ENCODE measurements around the gene IPO11. TPM values are rescaled to one million over a fixed set of nuclear protein-coding genes. Genes with fewer than 3 reads are reported as not detected.

Gene IPO11
- total RNA-seq (2014; rRNA removed; shearing (Covaris generic)) (62.3 and 64.7 TPM in 2 replicates), polyA plus RNA-seq (2016; fragmentation: Nextera tagmentation; extraction: Ambion mirVana) (18.7 and 19.4 TPM in 2 replicates)
- long read RNA-seq, partial matches to known transcripts = 3 of 4 reads
- long read RNA-seq, other reads (novel, unspliced or antisense) = 1 of 4 reads

DNA sequence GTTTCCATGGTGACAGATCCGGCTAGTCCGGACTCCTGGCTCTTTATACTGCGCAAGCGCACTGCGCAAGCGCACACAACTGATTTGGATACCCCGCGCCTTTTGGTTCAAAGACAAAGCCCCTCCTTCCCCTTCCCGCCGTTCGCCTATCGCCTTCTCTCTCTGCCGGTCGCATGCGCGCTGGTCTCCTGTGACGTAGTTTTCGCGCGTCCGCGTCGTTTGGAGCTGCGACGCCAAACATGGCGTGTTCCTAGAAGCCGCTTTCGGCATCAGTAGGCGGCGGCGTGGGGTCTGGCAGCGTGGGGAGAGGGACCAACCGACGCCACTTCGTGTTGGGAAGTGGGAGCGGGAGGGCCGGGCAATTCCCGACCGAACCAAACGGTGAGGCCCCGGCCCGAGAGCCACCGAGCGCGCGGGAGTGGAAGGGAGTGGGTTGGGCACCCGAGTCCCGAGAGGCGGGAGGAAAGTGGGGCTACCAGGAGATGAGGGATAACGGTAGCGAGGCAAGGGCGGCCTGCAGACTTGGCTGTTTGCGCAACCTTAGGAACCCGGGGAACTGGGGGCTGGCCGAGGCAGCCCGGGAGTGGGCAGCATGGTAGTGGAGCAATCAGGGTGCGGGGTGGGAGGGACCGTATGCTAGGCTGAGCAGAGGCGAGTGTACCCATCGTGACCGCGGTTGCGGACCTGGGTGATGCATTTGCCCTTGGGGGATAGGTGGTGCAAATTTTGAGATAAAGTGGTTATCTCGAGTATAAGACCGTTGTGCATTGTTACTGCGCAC is at the start of gene IPO11:
TSS of gene IPO11 (plus strand) at position 215 of the 781 bp plus-strand sequence. CDS start 24,517 bp downstream, outside the sequence.
- peaks cover 50% of the 10 kb centered on the region for H3K79me2 ChIP-seq (replicated peaks; ENCODE audit: insufficient read depth)
- no peaks in the 10 kb centered on the region for H3K36me3 ChIP-seq (ENCODE audit: insufficient read depth)
- peaks cover 5% of the 10 kb centered on the region for H3K4me1 ChIP-seq (ENCODE audit: insufficient read depth)
- H4K20me1 ChIP-seq (replicated peaks; ENCODE audit: insufficient read depth) = peaks cover 11% of the 10 kb centered on the region; the same call in 1 of the 2 replicates
- Mint-ChIP-seq H3K9me3 (no peaks in the 10 kb centered on the region; the same call in 2 of the 3 replicates), H3K36me3 (ENCODE audit: low read depth) (no peaks in the 10 kb centered on the region), H3K4me1 (peaks cover 2% of the 10 kb centered on the region; the same call in 1 of the 3 replicates), H3K27ac (peak within 1 kb of the TSS; percentile 96), H3K27me3 (ENCODE audit: insufficient read depth, low read depth, poor library complexity) (peaks cover 8% of the 10 kb centered on the region), H3K4me3 (peak within 1 kb of the TSS; percentile 93)
- peak; percentile 99 for TF ChIP-seq CREB1 (CRISPR knock-in tag; IDR thresholded peaks at IDR 0.05; ENCODE audit: low read depth)
- TF ChIP-seq EZH2 (IDR thresholded peaks at IDR 0.05; ENCODE audit: low read depth, unreplicated experiment) = no peak
- TF ChIP-seq POLR2AphosphoS5 (IDR thresholded peaks at IDR 0.05; ENCODE audit: low read depth) = peak; percentile 88
- TF ChIP-seq STAT1 (IDR thresholded peaks at IDR 0.05; ENCODE audit: unreplicated experiment) = no peak
- TF ChIP-seq, protein P1, sequence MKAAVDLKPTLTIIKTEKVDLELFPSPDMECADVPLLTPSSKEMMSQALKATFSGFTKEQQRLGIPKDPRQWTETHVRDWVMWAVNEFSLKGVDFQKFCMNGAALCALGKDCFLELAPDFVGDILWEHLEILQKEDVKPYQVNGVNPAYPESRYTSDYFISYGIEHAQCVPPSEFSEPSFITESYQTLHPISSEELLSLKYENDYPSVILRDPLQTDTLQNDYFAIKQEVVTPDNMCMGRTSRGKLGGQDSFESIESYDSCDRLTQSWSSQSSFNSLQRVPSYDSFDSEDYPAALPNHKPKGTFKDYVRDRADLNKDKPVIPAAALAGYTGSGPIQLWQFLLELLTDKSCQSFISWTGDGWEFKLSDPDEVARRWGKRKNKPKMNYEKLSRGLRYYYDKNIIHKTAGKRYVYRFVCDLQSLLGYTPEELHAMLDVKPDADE (IDR thresholded peaks at IDR 0.05) = peak; percentile 88
- TF ChIP-seq EZH2phosphoT487 (IDR thresholded peaks at IDR 0.05; ENCODE audit: unreplicated experiment) = no peak
- H2AFZ ChIP-seq = peak within 1 kb of the TSS; percentile 6; the same call in 1 of the 2 replicates
- no peaks in the 10 kb centered on the region for H3F3A ChIP-seq (replicated peaks; ENCODE audit: low read depth)
- ATAC-seq (peak; percentile 94), DNase-seq (ENCODE audit: low spot score) (peak; percentile 100)
- peak within 1 kb of the TSS; percentile 65 for H3K4me3 ChIP-seq
- H3K27ac ChIP-seq (ENCODE audit: low read depth) = 0 out of 2 replicates have a peak within 1 kb of the TSS, but pooled peaks have one; percentile 18
- H3K9me2 ChIP-seq (ENCODE audit: insufficient read depth) = no peaks in the 10 kb centered on the region
- H3K4me2 ChIP-seq = peak within 1 kb of the TSS; percentile 82
- no peaks in the 10 kb centered on the region for H3K27me3 ChIP-seq (ENCODE audit: insufficient read depth)

DNA sequence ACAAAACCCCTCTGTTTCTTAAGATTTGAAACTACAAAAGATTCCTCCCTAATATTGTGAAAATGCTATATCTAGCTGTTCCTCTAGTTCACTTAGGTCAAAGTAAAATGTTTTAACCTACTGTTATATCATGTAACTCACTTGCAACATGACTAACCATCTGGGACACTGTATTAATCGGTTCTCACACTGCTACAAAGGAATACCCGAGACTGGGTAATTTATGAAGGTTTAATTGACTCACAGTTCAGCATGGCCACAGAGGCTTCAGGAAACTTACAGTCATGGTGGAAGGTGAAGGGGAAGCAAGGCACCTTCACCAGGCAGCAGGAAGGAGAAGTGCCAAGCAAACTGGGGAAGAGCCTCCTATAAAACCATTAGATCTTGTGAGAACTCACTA is 43.5 kb upstream of the IPO11 start:
- H3K79me2 ChIP-seq (replicated peaks; ENCODE audit: insufficient read depth) = no peaks in the 10 kb centered on the region
- H3K4me3 Mint-ChIP-seq = no peak overlapping the region
- H3K36me3 ChIP-seq (ENCODE audit: insufficient read depth) = peaks cover 29% of the 10 kb centered on the region
- H3K4me1 Mint-ChIP-seq = no peaks in the 10 kb centered on the region
- H3K27ac Mint-ChIP-seq = no peak overlapping the region
- no peaks in the 10 kb centered on the region for H3K27me3 ChIP-seq (ENCODE audit: insufficient read depth)
- no peaks in the 10 kb centered on the region for H3K4me1 ChIP-seq (ENCODE audit: insufficient read depth)
- peaks cover 10% of the 10 kb centered on the region; the same call in 1 of the 2 replicates for H4K20me1 ChIP-seq (replicated peaks; ENCODE audit: insufficient read depth)
- no peaks in the 10 kb centered on the region for H3K9me2 ChIP-seq (ENCODE audit: insufficient read depth)
- peaks cover 56% of the 10 kb centered on the region for H3K36me3 Mint-ChIP-seq (ENCODE audit: low read depth)
- H3K27me3 Mint-ChIP-seq (ENCODE audit: insufficient read depth, low read depth, poor library complexity) = peaks cover 1% of the 10 kb centered on the region
- no peak for DNase-seq (ENCODE audit: low spot score)
- H3F3A ChIP-seq (replicated peaks; ENCODE audit: low read depth) = no peaks in the 10 kb centered on the region
- H3K9me3 Mint-ChIP-seq = no peaks in the 10 kb centered on the region
- no peak for ATAC-seq
- H3K4me3 ChIP-seq = no peak overlapping the region
- no peak overlapping the region for H3K4me2 ChIP-seq
- no peak overlapping the region for H3K27ac ChIP-seq (ENCODE audit: low read depth)
- H2AFZ ChIP-seq = no peak overlapping the region
- TF ChIP-seq CREB1 (CRISPR knock-in tag; IDR thresholded peaks at IDR 0.05; ENCODE audit: low read depth) (no peak), EZH2phosphoT487 (IDR thresholded peaks at IDR 0.05; ENCODE audit: unreplicated experiment) (no peak), EZH2 (IDR thresholded peaks at IDR 0.05; ENCODE audit: low read depth, unreplicated experiment) (no peak), JUNB (IDR thresholded peaks at IDR 0.05; ENCODE audit: unreplicated experiment) (no peak), ZNF331 (CRISPR knock-in tag; IDR thresholded peaks at IDR 0.05; ENCODE audit: low read depth) (no peak), ZNF114 (CRISPR knock-in tag; IDR thresholded peaks at IDR 0.05) (no peak)
- TF ChIP-seq, protein P2, sequence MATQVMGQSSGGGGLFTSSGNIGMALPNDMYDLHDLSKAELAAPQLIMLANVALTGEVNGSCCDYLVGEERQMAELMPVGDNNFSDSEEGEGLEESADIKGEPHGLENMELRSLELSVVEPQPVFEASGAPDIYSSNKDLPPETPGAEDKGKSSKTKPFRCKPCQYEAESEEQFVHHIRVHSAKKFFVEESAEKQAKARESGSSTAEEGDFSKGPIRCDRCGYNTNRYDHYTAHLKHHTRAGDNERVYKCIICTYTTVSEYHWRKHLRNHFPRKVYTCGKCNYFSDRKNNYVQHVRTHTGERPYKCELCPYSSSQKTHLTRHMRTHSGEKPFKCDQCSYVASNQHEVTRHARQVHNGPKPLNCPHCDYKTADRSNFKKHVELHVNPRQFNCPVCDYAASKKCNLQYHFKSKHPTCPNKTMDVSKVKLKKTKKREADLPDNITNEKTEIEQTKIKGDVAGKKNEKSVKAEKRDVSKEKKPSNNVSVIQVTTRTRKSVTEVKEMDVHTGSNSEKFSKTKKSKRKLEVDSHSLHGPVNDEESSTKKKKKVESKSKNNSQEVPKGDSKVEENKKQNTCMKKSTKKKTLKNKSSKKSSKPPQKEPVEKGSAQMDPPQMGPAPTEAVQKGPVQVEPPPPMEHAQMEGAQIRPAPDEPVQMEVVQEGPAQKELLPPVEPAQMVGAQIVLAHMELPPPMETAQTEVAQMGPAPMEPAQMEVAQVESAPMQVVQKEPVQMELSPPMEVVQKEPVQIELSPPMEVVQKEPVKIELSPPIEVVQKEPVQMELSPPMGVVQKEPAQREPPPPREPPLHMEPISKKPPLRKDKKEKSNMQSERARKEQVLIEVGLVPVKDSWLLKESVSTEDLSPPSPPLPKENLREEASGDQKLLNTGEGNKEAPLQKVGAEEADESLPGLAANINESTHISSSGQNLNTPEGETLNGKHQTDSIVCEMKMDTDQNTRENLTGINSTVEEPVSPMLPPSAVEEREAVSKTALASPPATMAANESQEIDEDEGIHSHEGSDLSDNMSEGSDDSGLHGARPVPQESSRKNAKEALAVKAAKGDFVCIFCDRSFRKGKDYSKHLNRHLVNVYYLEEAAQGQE (IDR thresholded peaks at IDR 0.05; ENCODE audit: unreplicated experiment) = no peak
- TF ChIP-seq, protein P3, sequence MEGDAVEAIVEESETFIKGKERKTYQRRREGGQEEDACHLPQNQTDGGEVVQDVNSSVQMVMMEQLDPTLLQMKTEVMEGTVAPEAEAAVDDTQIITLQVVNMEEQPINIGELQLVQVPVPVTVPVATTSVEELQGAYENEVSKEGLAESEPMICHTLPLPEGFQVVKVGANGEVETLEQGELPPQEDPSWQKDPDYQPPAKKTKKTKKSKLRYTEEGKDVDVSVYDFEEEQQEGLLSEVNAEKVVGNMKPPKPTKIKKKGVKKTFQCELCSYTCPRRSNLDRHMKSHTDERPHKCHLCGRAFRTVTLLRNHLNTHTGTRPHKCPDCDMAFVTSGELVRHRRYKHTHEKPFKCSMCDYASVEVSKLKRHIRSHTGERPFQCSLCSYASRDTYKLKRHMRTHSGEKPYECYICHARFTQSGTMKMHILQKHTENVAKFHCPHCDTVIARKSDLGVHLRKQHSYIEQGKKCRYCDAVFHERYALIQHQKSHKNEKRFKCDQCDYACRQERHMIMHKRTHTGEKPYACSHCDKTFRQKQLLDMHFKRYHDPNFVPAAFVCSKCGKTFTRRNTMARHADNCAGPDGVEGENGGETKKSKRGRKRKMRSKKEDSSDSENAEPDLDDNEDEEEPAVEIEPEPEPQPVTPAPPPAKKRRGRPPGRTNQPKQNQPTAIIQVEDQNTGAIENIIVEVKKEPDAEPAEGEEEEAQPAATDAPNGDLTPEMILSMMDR (conservative IDR thresholded peaks at IDR 0.05; ENCODE audit: low read depth in 2 of 2) = no peak

Data from GM23338 (cell line).